H1 (cell line): ENCODE data around the gene FAM131A. TPM values are rescaled to one million over a fixed set of nuclear protein-coding genes. Genes with fewer than 3 reads are reported as not detected.

ENCODE experiments used
- BACH1 ChIP-seq: IDR thresholded peaks from 2 replicates; pipeline ENCODE4 v1.6.1; 2012; ENCODE audit warnings: low read length, improper control_type of control experiment
- CBX5 ChIP-seq: fragments of 300-800, 300-1000 bp; sonication (generic); IDR thresholded peaks from 2 replicates; pipeline ENCODE4 v1.7.1; 2016; ENCODE audit warnings: antibody characterized with exemption, low read length, low read depth
- CTBP2 ChIP-seq: IDR thresholded peaks from 2 replicates; pipeline ENCODE4 v1.7.0; 2011; ENCODE audit warnings: borderline replicate concordance, mild to moderate bottlenecking, moderate library complexity, mixed read lengths, low read length; ENCODE audit not compliant: insufficient read depth, insufficient read length
- EP300 ChIP-seq, 2 experiments: IDR thresholded peaks; 1 replicate in 1 of 2; 2 replicates in 1 of 2; pipeline ENCODE4 v1.6.1; 2011 to 2012; ENCODE audit warnings: low read depth in 2 of 2, low read length in 2 of 2, mild to moderate bottlenecking in 2 of 2, borderline replicate concordance in 1 of 2, inconsistent platforms in 1 of 2, moderate library complexity in 1 of 2
- EZH2 ChIP-seq: fragments of 200-600 bp; sonication (generic); IDR thresholded peaks from 2 replicates; pipeline ENCODE4 v1.7.1; 2012; ENCODE audit warnings: low read depth, mild to moderate bottlenecking, moderate library complexity, low read length, inconsistent platforms; ENCODE audit not compliant: severe bottlenecking
- HDAC2 ChIP-seq, 2 experiments: fragments of 300-600 bp in 1 of 2; sonication (generic) in 1 of 2; IDR thresholded peaks; 2 replicates each; pipeline ENCODE4 v1.6.1; 2011 to 2012; ENCODE audit warnings: low read depth in 2 of 2, low read length in 2 of 2, mild to moderate bottlenecking in 2 of 2, moderate library complexity in 2 of 2, borderline replicate concordance in 1 of 2, inconsistent platforms in 1 of 2
- KDM5A ChIP-seq: fragments of 200-600 bp; IDR thresholded peaks from 2 replicates; pipeline ENCODE4 v1.7.1; 2012; ENCODE audit warnings: mild to moderate bottlenecking, low read length, inconsistent platforms, mixed read lengths
- MAFK ChIP-seq: IDR thresholded peaks from 2 replicates; pipeline ENCODE4 v1.6.1; 2012; ENCODE audit warnings: low read depth, mild to moderate bottlenecking, improper control_type of control experiment, low read length
- NANOG ChIP-seq: IDR thresholded peaks from 2 replicates; pipeline ENCODE4 v1.6.1; 2011; ENCODE audit warnings: low read length, low read depth, mild to moderate bottlenecking, inconsistent platforms; ENCODE audit not compliant: insufficient read depth, poor library complexity, severe bottlenecking
- NRF1 ChIP-seq: IDR thresholded peaks from 2 replicates; pipeline ENCODE4 v1.6.1; 2011; ENCODE audit warnings: mild to moderate bottlenecking, low read depth, low read length, improper control_type of control experiment
- PHF8 ChIP-seq: fragments of 200-600 bp; sonication (generic); conservative IDR thresholded peaks from 2 replicates; pipeline ENCODE4 v1.7.1; 2012; ENCODE audit warnings: low read depth, mild to moderate bottlenecking, inconsistent platforms, low read length, moderate library complexity
- POLR2AphosphoS5 ChIP-seq: IDR thresholded peaks from 2 replicates; pipeline ENCODE4 v1.6.1; 2011; ENCODE audit warnings: low read depth, low read length
- POU5F1 ChIP-seq: IDR thresholded peaks from 2 replicates; pipeline ENCODE4 v1.6.1; 2011; ENCODE audit warnings: low read depth, mild to moderate bottlenecking, low read length, moderate library complexity
- RNF2 ChIP-seq: fragments of 200-900, 300-1000 bp; sonication (generic); IDR thresholded peaks from 2 replicates; pipeline ENCODE4 v1.7.1; 2016; ENCODE audit warnings: borderline replicate concordance, low read depth, mild to moderate bottlenecking, antibody characterized with exemption, low read length; ENCODE audit not compliant: poor library complexity, severe bottlenecking; ENCODE audit errors: missing control alignments
- SIX5 ChIP-seq: IDR thresholded peaks from 2 replicates; pipeline ENCODE4 v1.6.1; 2011; ENCODE audit warnings: mild to moderate bottlenecking, low read depth, low read length
- SP1 ChIP-seq: IDR thresholded peaks from 2 replicates; pipeline ENCODE4 v1.6.1; 2011; ENCODE audit warnings: low read depth, low read length
- SP4 ChIP-seq: IDR thresholded peaks from 2 replicates; pipeline ENCODE4 v1.6.1; 2012; ENCODE audit warnings: low read length, inconsistent platforms
- TAF7 ChIP-seq: optimal IDR thresholded peaks from 2 replicates; pipeline ENCODE3; 2011; ENCODE audit warnings: low read depth, mild to moderate bottlenecking, inconsistent platforms, low read length, moderate library complexity, borderline replicate concordance
- TBP ChIP-seq: IDR thresholded peaks from 2 replicates; pipeline ENCODE4 v1.6.1; 2011; ENCODE audit warnings: low read depth, low read length, improper control_type of control experiment
- ZNF274 ChIP-seq: IDR thresholded peaks from 2 replicates; pipeline ENCODE4 v1.7.0; 2012; ENCODE audit warnings: low read length, borderline replicate concordance; ENCODE audit errors: extremely low read depth
- polyA plus RNA-seq, 7 experiments: library from polyadenylated mRNA; depleted of rRNA in 3 of 7; stranded (reverse) in 5 of 7; unstranded in 2 of 7; fragments of >200 nt in 5 of 7; fragments of 200-250 nt in 2 of 7; gene quantifications; 1 replicate in 5 of 7; 2 replicates in 1 of 7; 4 replicates in 1 of 7; pipeline versions ENCODE4 v1.2.1 to v1.2.3, GENCODE V29; 2011 to 2013; ENCODE audit warnings: missing spikeins in 2 of 7, mixed read lengths in 2 of 7
- total RNA-seq: library from RNA; stranded (reverse); fragmentation: NEBNext Ultra II Directional; extraction: Animal tissue kit (Norgen Biotek cat#: 25700); gene quantifications from 2 replicates; pipeline ENCODE4 v1.2.1, GENCODE V29; 2021
- TF ChIP-seq, protein P1 (sequence below): IDR thresholded peaks from 2 replicates; pipeline ENCODE4 v1.6.1; 2012; ENCODE audit warnings: low read length, inconsistent platforms

The FAM131A gene
- total and polyA plus RNA-seq, 2 of the 8 experiments (the other 6 are each of a cell fraction or from before 2014, with no cell fraction given), result 16.0 to 21.9 TPM

- no peak for TF ChIP-seq CTBP2
- TF ChIP-seq SP1, result peak; percentile 50; the same call in 1 of the 2 replicates
- TF ChIP-seq NRF1, result no peak
- no peak for TF ChIP-seq CBX5
- TF ChIP-seq TBP, result peak; percentile 43; the same call in 1 of the 2 replicates
- TF ChIP-seq EZH2, result no peak
- no peak for TF ChIP-seq SIX5
- no peak for TF ChIP-seq BACH1
- no peak for TF ChIP-seq KDM5A
- peak; percentile 70 for TF ChIP-seq PHF8
- peak; percentile 26 to 30; a peak in 2 of 3 replicates for TF ChIP-seq EP300 (IDR thresholded peaks at IDR 0.05; ENCODE audit: borderline replicate concordance in 1 of 2, low read depth in 2 of 2, low read length in 2 of 2)
- TF ChIP-seq ZNF274, result no peak
- TF ChIP-seq SP4, result no peak; the same call in 1 of the 2 replicates
- no peak for TF ChIP-seq MAFK
- TF ChIP-seq POLR2AphosphoS5, result peak; percentile 81
- TF ChIP-seq NANOG, result peak; percentile 3
- TF ChIP-seq HDAC2 (IDR thresholded peaks at IDR 0.05; ENCODE audit: borderline replicate concordance in 1 of 2, low read depth in 2 of 2, low read length in 2 of 2), result no peak; a peak in 1 of 4 replicates
- TF ChIP-seq TAF7, result no peak
- no peak for TF ChIP-seq RNF2
- TF ChIP-seq, protein P1, sequence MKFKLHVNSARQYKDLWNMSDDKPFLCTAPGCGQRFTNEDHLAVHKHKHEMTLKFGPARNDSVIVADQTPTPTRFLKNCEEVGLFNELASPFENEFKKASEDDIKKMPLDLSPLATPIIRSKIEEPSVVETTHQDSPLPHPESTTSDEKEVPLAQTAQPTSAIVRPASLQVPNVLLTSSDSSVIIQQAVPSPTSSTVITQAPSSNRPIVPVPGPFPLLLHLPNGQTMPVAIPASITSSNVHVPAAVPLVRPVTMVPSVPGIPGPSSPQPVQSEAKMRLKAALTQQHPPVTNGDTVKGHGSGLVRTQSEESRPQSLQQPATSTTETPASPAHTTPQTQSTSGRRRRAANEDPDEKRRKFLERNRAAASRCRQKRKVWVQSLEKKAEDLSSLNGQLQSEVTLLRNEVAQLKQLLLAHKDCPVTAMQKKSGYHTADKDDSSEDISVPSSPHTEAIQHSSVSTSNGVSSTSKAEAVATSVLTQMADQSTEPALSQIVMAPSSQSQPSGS, result peak; percentile 45; the same call in 1 of the 2 replicates
- TF ChIP-seq POU5F1, result no peak
These were observed 1.5 kb upstream of the FAM131A start (continued) for GRCh38 chr3:184335661-184336546.
